GM19239 (cell line): ENCODE results near the gene SREK1.
"Not testable (repeated sequence)": the region's sequence is repeated elsewhere in the genome, so short reads cannot be mapped to it uniquely, and the experiment has no call there.

Source experiments
- DNase-seq: peaks from one replicate; pipeline ENCODE4 v3.0.0; 2011; ENCODE audit warnings: low spot score; ENCODE audit not compliant: insufficient read length
- FAIRE-seq: peaks from 2 replicates; lab custom pipeline; 2011; peaks lifted over from hg19 to GRCh38; lab: Jason Lieb, UNC

The SREK1 gene

DNA sequence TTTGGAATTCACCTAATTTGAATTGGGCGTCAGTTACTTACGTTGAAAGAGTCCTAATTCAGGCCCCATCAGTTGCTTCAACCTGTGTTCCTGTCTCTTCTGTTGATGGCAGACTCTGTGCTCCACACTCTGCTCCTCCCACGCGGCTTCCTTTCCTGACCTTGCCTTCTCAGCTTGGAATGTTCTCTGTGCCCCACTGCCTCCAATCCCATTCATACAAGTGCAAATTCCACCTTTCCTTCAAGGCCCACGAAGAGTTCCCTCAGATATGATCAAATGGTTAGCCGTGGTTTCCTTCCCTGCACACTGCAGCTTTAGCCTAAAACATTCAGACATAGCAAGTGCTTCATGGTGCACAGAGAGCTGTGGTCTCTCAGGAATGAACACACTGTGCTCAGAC, 65.7 kb downstream of the SREK1 start:
- FAIRE-seq = no peak
- DNase-seq = no peak

- DNase-seq = no peak
- no peak for FAIRE-seq
Observed at GRCh38 chr5:66213533-66213932, 69.4 kb downstream of the SREK1 start.

GRCh38 chr5:66222455-66222854, 78.4 kb downstream of the SREK1 start:
- DNase-seq (no peak), FAIRE-seq (no peak)

DNA sequence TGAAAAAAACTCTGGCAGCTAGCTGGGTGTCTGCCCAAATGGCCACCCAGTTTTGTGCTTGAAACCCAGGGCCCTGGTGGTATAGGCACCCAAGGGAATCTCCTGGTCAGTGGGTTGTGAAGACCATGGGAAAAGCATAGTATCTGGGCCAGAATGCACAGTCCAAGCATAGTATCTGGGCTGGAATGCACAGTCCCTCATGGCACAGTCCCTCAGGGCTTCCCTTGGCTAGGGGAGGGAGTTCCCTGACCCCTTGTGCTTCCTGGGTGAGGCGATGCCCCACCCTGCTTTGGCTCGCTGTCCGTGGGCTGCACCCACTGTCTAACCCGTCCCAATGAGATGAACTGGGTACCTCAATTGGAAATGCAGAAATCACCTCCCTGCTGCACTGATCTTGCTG, 78.8 kb downstream of the SREK1 start:
- FAIRE-seq, DNase-seq: not testable (repeated sequence)

- FAIRE-seq (no peak), DNase-seq (no peak)
Observed at GRCh38 chr5:66223637-66224036, 79.5 kb downstream of the SREK1 start.

DNA sequence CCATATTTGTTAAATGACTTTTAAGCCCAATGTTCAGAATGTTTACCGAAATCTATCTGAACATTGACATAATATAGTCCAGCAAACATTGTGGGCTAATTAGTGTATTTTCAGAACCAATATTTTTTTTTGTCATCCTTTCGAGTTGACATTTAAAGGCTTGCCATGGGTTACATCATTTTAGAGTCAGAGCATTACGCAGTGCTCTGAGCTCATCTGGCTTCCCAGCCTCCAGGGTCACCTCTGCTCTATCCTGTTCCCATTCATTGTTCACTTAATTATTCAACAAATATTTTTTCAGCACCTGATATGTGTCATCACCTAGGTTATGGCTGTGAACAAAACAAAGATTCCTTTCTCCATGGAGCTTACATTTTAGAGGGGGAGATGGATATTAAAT, 80.2 kb downstream of the SREK1 start:
- DNase-seq (no peak), FAIRE-seq (no peak)

- FAIRE-seq = no peak
- no peak for DNase-seq
Observed at GRCh38 chr5:66224773-66225553, 80.9 kb downstream of the SREK1 start.

GRCh38 chr5:66230551-66230950, 86.5 kb downstream of the SREK1 start:
- FAIRE-seq = no peak
- no peak for DNase-seq

DNA sequence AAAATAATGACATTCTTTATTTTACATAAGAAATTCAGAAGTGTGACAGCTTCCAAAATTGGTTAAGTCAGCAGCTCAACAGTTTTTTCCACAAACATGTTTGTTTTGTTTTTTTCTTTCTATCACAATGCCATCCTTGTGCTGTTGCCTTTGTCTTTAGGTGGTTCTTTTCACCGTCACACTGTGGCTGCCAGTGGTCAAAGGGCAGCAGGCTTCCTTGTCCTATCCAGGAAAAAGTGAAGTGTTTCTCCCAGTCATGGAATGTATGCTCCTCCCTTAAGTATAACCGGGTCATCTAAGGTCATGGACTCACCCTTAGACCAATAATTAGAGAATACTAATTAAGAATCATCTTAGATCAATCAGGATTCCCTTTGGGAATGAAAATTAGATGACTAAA, 87.4 kb downstream of the SREK1 start:
- FAIRE-seq (no peak), DNase-seq (no peak)

DNA sequence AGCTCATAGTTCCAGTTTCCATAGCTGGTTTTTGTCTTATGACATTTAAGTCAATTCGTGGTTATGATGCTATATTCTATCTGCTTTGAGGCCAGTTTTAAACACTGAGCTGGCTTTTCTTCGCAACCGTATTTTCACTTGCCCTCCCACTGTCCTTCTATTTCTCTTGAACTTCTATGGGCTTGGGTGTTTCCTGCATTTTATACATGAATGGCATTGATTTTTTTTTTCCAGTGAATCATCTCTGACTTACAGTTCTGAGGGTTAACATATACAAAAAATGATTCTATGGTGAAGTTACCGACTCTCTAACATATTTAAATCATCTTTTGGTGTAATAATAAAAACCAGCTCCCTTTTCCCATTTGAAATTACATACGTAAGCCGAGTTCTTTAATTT, 88.2 kb downstream of the SREK1 start:
- DNase-seq (no peak), FAIRE-seq (no peak)

GRCh38 chr5:66232706-66233445, 88.8 kb downstream of the SREK1 start:
- FAIRE-seq = no peak
- no peak for DNase-seq
